ENCODE results near the gene EXOC3L1.

The EXOC3L1 gene

GRCh38 chr16:67158637-67159600 lies 31.0 kb downstream of the EXOC3L1 start:
- no peak for FAIRE-seq

GRCh38 chr16:67157892-67158635 lies 31.9 kb downstream of the EXOC3L1 start:
- no peak for FAIRE-seq

GRCh38 chr16:67157106-67157748 lies 32.7 kb downstream of the EXOC3L1 start:
- no peak for FAIRE-seq

GRCh38 chr16:67156143-67156844 lies 33.6 kb downstream of the EXOC3L1 start:
- no peak for FAIRE-seq

GRCh38 chr16:67155295-67156142 lies 34.4 kb downstream of the EXOC3L1 start:
- FAIRE-seq, result no peak

- no peak for FAIRE-seq
These were observed 35.2 kb downstream of the EXOC3L1 start for GRCh38 chr16:67154578-67155294.

- no peak for FAIRE-seq
These were observed 38.4 kb downstream of the EXOC3L1 start for GRCh38 chr16:67151431-67152097.

GRCh38 chr16:67150833-67151396 lies 39.0 kb downstream of the EXOC3L1 start, which contains the start of gene B3GNT9:
Gene B3GNT9 (minus strand): TSS chr16:67150998. CDS start chr16:67150485, 513 bp downstream.
- no peak for FAIRE-seq

- no peak for FAIRE-seq
These were observed 39.7 kb downstream of the EXOC3L1 start for GRCh38 chr16:67150047-67150832.

- no peak for FAIRE-seq
These were observed 40.5 kb downstream of the EXOC3L1 start for GRCh38 chr16:67149276-67150046.

- FAIRE-seq, result no peak
These were observed 41.2 kb downstream of the EXOC3L1 start for GRCh38 chr16:67148656-67149275.

- no peak for FAIRE-seq
These were observed 41.7 kb downstream of the EXOC3L1 start for GRCh38 chr16:67148221-67148620.

- FAIRE-seq, result no peak
These were observed 42.3 kb downstream of the EXOC3L1 start for GRCh38 chr16:67147437-67148140.

- FAIRE-seq, result no peak
These were observed 43.2 kb downstream of the EXOC3L1 start for GRCh38 chr16:67146523-67147357.

- FAIRE-seq, result no peak
These were observed 44.2 kb downstream of the EXOC3L1 start for GRCh38 chr16:67145746-67146145.

- FAIRE-seq, result no peak
These were observed 45.0 kb downstream of the EXOC3L1 start for GRCh38 chr16:67144943-67145342.

Measured in G401.6 (cell line).